Liver (tissue), 3 donors: Measurements from ENCODE around the gene EDN1.

ENCODE experiments used
- EGR1 ChIP-seq, 2 donors: IDR thresholded peaks; 2 replicates each; pipeline ENCODE4 v1.6.1; 2016 to 2018; ENCODE audit warnings: antibody characterized with exemption in 2 of 2, low read depth in 2 of 2
- FOXA1 ChIP-seq: IDR thresholded peaks from 2 replicates; pipeline ENCODE4 v1.6.1; 2016; ENCODE audit warnings: antibody characterized with exemption
- GABPA ChIP-seq, 2 donors: IDR thresholded peaks in 1 of 2; conservative IDR thresholded peaks in 1 of 2; 2 replicates each; pipeline ENCODE4 v1.6.1; 2016; ENCODE audit warnings: antibody characterized with exemption in 2 of 2, mild to moderate bottlenecking in 1 of 2, moderate library complexity in 1 of 2
- HNF4A ChIP-seq, 2 donors: conservative IDR thresholded peaks; 2 replicates each; pipeline ENCODE4 v1.6.1; 2016; ENCODE audit warnings: antibody characterized with exemption in 2 of 2, mild to moderate bottlenecking in 2 of 2
- JUND ChIP-seq, 2 donors: IDR thresholded peaks; 2 replicates each; pipeline ENCODE4 v1.6.1; 2016; ENCODE audit warnings: antibody characterized with exemption in 2 of 2
- RAD21 ChIP-seq, 2 donors: IDR thresholded peaks; 2 replicates each; pipeline ENCODE4 v1.6.1; 2016; ENCODE audit warnings: antibody characterized with exemption in 2 of 2, mild to moderate bottlenecking in 2 of 2
- RXRA ChIP-seq, 2 donors: IDR thresholded peaks; 2 replicates each; pipeline ENCODE4 v1.6.1; 2017 to 2018; ENCODE audit warnings: antibody characterized with exemption in 2 of 2, mild to moderate bottlenecking in 1 of 2
- SP1 ChIP-seq: IDR thresholded peaks from 2 replicates; pipeline ENCODE4 v1.6.1; 2018; ENCODE audit warnings: antibody characterized with exemption, mild to moderate bottlenecking
- TAF1 ChIP-seq: conservative IDR thresholded peaks from 2 replicates; pipeline ENCODE4 v1.6.1; 2016; ENCODE audit warnings: antibody characterized with exemption, mild to moderate bottlenecking
- TF ChIP-seq, protein P1 (sequence below): fragments of 150-350 bp; IDR thresholded peaks from 2 replicates; pipeline ENCODE4 v1.5.1; 2017; ENCODE audit warnings: improper control_type of control experiment, low read depth, low read length; ENCODE audit not compliant: missing input control
- TF ChIP-seq, protein P2 (sequence below): IDR thresholded peaks from 2 replicates; pipeline ENCODE4 v1.6.1; 2016; ENCODE audit warnings: antibody characterized with exemption
- TF ChIP-seq, protein P3 (sequence below): IDR thresholded peaks from 2 replicates; pipeline ENCODE4 v1.6.1; 2016; ENCODE audit warnings: antibody characterized with exemption, mild to moderate bottlenecking
- donor health status: healthy.
- donor health status: healthy.

DNA sequence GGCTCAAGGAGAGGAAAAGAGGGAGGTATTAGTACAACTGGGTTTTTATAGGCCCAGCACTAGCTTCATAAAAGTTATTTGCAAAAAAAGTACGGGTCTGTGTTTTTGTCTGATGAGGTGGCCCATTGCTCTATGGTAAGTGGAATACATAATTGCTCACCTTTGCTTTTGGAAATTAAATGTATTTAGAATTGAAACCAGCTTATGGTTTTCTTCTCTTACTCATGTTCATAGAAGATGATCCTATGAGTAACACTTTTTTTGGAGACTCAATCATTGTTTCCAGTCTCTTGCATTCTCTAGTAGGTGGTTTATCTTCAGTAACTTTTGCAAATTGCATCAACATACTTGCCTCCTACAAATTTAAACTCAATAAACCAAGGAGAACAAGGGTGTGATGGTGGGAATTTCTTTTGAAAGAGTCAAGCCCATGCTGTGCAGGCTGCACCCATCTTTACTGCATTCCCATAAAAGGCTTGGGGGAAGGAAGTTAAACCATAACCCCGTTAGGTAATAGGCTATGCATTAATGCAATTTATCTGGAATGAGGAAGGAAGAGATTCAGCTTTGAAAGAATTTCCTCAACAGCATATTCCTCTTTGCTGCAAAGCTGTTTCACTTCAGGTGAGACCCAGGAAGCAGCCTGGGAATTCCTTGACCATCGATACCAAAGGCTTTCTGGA lies 48.5 kb upstream of the EDN1 start:
- TF ChIP-seq, protein P1, sequence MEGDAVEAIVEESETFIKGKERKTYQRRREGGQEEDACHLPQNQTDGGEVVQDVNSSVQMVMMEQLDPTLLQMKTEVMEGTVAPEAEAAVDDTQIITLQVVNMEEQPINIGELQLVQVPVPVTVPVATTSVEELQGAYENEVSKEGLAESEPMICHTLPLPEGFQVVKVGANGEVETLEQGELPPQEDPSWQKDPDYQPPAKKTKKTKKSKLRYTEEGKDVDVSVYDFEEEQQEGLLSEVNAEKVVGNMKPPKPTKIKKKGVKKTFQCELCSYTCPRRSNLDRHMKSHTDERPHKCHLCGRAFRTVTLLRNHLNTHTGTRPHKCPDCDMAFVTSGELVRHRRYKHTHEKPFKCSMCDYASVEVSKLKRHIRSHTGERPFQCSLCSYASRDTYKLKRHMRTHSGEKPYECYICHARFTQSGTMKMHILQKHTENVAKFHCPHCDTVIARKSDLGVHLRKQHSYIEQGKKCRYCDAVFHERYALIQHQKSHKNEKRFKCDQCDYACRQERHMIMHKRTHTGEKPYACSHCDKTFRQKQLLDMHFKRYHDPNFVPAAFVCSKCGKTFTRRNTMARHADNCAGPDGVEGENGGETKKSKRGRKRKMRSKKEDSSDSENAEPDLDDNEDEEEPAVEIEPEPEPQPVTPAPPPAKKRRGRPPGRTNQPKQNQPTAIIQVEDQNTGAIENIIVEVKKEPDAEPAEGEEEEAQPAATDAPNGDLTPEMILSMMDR = no peak
- TF ChIP-seq FOXA1 = no peak
- TF ChIP-seq RAD21 (IDR thresholded peaks at IDR 0.05) = no peak
- TF ChIP-seq, protein P2, sequence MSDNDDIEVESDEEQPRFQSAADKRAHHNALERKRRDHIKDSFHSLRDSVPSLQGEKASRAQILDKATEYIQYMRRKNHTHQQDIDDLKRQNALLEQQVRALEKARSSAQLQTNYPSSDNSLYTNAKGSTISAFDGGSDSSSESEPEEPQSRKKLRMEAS = no peak
- no peak for TF ChIP-seq GABPA (IDR thresholded peaks at IDR 0.05 in 1 of 2, conservative IDR thresholded peaks at IDR 0.05 in 1 of 2)
- no peak for TF ChIP-seq EGR1 (IDR thresholded peaks at IDR 0.05; ENCODE audit: low read depth in 2 of 2)
- TF ChIP-seq, protein P3, sequence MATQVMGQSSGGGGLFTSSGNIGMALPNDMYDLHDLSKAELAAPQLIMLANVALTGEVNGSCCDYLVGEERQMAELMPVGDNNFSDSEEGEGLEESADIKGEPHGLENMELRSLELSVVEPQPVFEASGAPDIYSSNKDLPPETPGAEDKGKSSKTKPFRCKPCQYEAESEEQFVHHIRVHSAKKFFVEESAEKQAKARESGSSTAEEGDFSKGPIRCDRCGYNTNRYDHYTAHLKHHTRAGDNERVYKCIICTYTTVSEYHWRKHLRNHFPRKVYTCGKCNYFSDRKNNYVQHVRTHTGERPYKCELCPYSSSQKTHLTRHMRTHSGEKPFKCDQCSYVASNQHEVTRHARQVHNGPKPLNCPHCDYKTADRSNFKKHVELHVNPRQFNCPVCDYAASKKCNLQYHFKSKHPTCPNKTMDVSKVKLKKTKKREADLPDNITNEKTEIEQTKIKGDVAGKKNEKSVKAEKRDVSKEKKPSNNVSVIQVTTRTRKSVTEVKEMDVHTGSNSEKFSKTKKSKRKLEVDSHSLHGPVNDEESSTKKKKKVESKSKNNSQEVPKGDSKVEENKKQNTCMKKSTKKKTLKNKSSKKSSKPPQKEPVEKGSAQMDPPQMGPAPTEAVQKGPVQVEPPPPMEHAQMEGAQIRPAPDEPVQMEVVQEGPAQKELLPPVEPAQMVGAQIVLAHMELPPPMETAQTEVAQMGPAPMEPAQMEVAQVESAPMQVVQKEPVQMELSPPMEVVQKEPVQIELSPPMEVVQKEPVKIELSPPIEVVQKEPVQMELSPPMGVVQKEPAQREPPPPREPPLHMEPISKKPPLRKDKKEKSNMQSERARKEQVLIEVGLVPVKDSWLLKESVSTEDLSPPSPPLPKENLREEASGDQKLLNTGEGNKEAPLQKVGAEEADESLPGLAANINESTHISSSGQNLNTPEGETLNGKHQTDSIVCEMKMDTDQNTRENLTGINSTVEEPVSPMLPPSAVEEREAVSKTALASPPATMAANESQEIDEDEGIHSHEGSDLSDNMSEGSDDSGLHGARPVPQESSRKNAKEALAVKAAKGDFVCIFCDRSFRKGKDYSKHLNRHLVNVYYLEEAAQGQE = no peak
- TF ChIP-seq RXRA (IDR thresholded peaks at IDR 0.05) = no peak
- no peak for TF ChIP-seq TAF1
- no peak for TF ChIP-seq SP1
- no peak for TF ChIP-seq HNF4A (conservative IDR thresholded peaks at IDR 0.05)
- TF ChIP-seq JUND (IDR thresholded peaks at IDR 0.05) = no peak
